Stimulated activated CD8-positive, alpha-beta memory T cell treated with anti-CD3 and anti-CD28 coated beads, Interleukin-7, amount 100 ng/mL, for 24 hours (primary cell): ENCODE data around the gene NNT.
"Not testable (repeated sequence)": the region's sequence is repeated elsewhere in the genome, so short reads cannot be mapped to it uniquely, and the experiment has no call there.

Experiments used
- DNase-seq: peaks from one replicate; pipeline ENCODE4 v3.0.0-alpha.2; 2020; ENCODE audit warnings: low read depth

NNT gene

DNA sequence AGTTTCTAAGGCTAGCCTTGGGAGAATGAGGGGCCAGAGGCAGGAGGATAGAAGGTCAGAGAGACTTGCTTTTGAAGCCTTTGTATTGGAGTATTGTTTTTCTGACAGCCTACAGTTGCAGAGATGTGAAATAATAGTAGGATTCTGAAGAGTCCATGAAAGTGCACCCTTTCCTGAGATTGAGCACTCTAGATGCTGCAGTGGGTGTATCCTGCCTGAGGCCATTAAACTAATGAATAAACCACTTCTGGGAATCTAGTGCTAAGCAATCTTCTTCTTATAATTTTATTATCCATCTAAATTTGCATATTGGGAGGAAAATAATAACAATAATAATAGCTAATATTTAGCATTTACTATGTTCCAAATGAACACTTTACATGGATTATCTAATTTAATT lies 19.3 kb upstream of the NNT start:
- DNase-seq: no peak

DNA sequence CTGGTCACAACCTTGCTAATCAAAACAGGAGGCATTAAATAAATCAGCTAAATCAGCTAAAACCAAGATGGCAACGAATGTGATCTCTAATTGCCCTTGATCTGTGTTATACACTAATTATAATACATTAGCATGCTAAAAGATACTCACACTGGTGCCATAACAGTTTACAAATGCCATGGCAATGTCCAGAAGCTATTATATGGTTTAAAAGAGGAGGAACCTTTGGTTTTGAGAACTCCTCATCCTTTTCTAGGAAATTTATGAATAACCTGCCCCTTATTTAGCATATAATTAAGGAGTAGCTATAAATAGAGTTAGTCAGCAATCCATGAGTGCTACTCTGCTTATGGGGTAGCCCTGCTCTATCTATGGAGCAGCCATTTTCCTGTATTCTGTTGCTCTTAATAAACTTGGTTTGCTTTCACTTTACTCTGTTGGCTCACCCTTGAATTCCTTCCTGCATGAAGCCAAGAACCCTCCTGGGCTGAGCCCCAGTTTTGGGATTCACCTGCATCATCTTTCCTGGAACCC lies 18.7 kb upstream of the NNT start:
- DNase-seq: no peak

DNA sequence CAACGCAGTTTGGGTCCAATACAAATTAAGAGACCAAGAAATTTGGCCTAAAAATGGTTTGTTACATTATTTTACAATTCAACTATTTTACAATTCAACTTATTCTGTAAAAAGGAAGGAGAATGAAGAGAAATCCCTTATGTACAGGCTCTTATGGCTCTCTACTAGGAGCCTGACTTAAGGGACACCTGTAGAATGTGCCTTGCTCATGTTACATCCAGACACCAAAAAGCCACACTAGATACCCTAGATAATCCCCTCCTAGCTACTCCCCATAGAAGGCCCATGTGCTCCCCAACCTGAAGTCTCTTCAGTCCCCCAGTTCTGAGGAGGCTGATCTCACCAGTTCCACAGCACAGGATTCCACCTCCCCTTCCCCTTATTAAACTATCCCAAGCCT lies 14.1 kb upstream of the NNT start:
- no peak for DNase-seq

DNA sequence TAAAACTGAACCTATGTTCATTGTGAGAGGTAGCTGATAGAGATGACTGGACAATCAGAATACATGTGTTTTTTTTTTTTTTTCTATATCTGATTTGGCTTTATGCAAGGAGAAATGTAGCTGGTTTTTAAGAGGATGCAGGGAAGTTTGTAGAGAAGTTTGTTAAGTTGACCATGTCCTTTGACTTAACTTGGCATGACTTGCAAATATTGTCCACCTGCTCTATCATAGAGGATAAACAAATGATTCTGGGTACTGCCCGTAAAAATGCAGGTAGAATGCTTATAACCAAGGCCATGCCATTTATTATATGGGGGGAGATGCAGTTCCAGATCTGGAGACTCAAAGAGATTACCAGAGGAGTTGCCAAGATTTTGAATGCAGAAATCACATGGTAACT lies 13.7 kb upstream of the NNT start:
- no peak for DNase-seq

DNA sequence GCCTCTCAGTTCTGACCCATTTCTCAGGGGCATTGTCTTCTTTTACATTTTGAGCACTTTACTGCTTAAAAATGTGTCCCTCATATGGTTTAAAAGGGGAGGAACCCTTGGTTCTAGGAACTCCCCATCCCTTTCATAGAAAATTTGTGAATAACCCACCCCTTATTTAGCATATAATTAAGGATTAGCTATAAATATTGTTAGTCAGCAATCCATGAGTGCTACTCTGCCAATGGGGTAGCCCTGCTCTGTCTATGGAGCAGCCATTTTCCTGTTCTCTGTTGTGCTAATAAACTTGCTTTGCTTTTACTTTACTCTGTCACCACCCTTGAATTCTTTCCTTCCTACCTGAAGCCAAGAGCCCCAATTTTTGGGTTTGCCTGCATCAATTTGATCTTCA lies 12.3 kb upstream of the NNT start:
- no peak for DNase-seq

DNA sequence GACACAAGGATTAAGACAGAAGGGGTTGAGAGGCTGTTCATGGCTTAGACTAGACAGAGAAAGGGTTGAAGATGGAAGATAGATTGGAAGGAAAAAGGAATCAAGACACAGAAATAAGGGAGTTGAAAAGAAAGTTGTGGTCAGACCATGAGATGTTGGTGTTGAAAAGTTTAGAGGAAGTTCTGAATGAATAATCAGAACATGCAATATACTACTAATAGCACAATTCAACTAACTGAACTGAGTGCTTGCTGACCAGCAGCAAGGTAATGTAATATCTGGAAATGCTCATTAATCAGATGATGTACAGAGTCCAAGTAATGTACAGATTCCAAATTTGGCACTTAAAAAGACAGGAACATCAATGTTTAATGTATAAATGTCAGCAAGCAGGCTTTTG lies 10.6 kb upstream of the NNT start:
- no peak for DNase-seq

DNA sequence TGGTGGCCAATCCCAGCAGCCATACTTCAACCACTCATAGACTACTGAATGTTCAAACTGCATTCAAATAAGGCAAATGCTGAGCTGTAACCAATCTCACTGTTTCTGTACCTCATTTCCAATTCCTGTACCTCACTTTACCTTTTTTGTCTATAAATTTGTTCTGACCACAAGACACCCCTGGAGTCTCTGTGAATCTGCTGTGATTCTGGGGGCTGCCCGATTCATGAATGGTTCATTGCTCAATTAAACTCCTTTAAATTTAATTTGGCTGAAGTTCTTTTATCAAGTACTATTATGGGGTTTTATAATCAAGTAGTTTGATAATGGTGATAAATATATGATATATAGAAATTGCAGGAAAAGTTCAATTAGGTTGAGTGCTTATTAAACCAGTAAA lies 4.1 kb upstream of the NNT start:
- not testable (repeated sequence) for DNase-seq

DNA sequence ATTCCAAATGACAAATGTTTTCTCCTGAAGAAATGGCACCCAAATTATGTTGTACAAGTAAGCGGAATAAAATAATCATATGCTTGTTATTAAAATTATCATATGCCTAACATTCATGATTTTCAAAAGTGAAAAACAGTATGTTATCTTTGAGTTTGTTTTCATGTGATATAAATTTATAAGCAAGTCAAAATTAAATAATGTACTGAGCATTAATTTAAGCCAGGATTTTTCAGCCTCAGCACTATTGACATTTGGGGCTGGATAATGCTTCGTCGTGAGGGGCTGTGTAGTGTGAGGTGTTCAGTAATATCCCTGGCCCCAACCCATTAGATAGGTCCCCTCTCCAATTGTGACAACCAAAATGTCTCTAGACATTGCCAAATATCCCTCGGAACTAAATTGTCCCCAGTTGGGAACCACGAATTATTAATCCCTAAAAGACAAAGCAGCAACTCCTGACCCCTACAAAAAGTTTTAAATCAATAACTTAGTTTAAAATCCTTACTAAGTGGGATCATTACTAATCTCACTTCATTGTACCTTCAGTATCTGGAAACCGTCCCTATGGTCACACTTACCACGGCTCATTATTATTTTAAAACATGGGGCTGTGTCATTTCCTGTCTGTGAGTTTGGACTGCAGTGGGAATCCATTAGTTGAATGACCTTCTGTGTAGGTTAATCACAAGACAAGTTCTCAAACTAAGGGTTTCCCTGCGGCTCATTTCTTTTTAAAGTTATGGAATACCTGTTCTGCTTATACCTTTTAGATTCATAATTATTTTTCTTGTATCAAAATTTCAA lies 1.3 kb upstream of the NNT start:
- no peak for DNase-seq

DNA sequence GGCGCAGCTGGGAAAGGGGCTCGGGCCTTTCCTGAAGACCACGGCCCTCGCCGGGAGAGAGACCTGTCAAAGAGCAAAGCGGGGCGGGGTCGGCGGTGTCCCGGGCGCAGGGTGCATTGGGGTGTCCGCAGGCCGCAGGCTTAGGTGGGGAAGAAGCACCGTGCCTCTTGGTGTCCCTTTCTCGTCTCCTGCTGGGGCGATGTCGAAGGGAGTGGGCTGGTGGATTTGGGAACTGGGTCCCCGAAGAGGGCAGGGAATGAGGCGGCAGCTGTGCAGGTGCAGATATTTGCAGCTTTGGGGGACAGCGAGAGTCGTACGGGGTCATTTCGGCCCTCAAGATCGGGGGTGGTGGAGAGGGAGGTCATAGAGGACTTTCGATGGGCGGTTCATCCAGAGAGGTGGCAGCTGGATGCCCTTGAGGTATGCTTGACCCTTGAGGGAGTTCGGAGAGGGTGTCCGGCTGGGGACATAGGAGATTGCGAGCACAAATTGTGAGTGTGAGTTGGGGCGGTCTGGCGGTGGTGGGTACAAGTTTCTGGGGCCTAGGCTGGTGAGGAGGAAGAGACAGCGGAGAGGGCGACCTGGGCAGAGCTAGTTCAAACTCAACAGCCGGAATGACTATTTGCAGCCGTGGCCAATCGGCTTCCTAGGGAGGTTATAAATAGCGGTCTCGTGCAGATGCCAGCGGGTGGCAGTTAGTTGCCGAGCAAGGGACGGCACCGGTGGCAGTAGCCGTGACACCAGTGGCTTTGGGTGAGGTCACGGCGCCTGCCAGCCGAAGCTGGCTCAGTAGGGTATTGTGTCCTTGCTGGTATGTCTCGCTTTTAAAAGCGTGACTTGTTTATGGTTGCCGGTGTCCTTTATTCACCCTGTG lies 601 bp downstream of the NNT start:
- DNase-seq: peak; percentile 31

DNA sequence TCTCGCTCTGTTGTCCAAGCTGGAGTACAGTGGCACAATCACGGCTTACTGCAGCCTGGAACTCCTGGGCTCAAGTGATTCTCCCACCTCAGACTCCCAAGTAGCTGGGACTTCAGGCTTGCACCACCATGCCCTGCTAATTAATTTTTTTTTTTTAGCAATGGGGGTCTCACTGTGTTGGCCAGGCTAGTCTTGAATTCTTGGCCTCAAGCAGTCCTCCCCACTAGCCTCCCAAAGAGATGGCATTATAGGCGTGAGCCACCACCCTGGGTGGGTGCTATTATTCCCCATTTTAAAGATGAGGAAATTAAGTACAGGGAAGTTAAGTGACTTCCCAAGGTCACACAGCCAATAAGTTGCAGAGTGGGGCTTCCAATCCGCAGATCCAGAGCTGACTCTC lies 1.7 kb downstream of the NNT start:
- DNase-seq: no peak

DNA sequence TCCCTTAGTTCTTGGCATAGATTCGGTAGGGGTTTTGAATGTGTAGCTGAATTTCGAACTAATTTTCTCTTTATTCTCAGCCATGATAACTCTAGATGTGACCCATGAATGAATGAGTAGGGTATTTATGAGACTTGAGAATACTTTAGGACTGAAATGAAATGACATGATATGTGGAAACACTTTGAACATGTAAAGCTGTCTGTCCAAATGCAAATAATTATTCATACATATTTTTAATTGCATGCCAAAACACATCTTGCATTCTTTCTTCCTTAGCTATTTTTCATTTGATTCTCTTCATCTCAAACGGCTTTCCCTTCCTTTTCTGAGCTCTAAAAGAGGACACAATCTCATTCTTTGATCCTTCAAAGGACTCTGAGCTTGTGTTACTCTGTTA lies 3.4 kb downstream of the NNT start:
- no peak for DNase-seq

DNA sequence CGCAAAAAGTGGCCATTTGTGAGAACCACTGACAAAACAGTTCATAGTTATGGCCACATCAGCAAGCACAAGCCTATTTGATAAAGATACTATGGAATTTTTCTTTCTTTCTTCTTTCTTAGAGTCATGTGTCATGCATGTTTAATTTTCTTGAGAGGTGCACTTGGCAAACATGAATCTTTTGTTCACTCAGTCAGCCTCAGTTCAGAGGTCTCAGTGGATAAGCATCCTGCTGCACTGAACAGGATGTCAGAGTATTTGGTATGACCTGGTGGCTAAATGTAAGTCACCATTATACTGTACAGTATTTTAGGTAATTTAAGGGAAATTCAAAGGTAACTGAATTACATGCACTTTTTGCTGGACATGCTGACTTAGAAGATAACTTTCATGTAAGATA lies 5.4 kb downstream of the NNT start:
- no peak for DNase-seq

DNA sequence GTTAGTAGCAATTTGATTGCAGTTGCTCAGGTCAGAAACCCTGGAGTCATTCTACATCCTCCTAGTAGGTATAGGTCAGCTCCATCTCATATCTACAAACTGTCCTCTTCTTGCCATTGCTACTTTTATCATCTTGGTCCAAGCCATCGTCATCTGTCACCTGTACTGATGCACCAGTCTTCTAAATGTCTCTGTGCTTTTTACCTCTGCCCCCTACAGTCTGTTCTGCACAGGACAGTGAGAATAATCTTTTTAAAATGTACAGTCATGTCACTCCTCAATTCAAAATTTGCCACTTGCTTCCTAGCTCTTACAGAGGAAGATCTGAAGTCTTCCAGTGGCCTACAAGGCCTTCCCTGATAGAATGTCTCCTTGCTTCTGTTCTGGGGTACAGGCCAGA lies 6.8 kb downstream of the NNT start:
- no peak for DNase-seq

DNA sequence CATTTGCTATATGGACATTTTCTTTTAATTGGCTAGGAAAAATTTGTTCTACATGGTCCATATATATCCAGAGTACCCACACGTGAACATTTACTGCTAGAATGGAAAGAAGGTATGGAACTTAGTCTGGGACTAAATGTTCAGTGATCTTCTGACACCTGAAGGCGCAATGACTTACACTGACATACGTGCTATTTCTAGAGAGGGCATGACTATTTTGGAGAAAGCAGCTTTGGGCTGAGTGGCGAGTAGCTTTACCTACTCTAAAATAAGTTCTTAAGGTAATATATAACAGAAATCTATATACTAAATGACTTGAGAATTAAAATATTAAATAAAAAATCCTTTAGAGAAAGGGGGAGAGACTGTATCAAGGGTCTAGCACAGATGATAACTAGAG lies 10.4 kb downstream of the NNT start:
- no peak for DNase-seq

DNA sequence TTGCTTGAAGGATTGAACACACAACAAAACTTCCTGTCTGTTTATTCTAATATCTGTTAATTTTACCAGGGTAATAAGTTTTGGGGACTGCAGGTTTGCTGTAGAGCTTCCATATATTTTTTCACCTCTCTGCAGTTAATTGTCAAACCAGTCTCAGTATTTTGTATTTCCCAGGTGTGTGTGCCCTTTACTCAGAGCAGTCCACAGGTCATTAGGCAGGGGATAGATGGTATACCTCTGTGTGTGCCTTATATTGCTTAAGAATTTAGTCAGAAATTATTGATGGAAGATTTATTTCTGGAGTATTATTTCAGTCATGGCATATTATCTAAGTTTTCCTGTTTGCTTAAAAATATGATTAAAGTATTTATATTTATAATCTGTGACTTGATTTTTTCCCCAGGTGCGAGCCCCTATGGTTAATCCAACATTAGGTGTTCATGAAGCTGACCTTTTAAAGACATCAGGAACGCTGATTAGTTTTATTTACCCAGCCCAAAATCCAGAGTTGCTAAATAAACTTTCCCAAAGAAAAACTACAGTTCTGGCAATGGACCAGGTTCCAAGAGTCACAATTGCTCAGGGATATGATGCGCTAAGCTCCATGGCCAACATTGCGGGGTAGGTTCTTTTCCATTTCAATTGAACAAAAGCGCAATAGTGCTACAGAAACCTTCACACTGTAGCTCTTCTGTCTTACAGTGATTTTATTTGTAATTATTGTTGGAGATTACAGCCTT lies 12.6 kb downstream of the NNT start:
- no peak for DNase-seq

DNA sequence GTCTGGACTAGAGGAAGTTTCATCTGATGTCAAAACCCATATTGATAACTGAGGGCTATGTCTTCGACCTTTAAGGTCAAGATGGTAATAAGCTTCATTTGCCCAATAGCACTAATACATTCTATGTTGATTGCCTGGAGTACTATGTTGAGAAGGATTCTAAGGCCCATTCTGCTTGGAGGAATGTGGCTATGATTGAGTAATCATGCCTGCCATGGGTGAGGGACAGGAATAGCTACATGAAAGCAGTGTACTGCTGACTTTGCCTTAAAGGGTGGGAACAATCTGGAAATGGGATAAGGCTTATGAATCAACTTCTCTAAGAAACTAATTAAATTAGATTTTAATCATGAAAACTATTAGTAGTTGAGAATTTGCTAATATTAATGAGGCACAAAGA lies 13.6 kb downstream of the NNT start:
- no peak for DNase-seq

DNA sequence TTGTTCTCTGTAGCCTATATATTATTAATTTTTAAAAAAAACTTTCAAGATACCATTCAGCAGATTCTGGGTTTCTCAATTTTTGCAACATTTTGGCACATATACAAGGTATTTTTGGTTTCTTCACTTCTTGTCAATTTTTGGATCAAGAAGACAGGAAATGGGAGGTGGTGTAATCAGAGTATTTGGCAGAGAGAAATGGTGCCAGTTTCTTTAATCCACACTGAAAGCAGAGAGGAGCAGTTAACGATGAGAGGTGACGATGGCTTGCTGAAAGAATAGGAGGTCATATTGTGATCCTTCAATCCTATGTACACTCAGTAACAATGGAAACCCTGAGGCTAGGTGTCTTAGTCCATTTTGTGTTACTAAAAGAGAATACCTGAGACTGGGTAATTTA lies 16.4 kb downstream of the NNT start:
- DNase-seq: no peak

DNA sequence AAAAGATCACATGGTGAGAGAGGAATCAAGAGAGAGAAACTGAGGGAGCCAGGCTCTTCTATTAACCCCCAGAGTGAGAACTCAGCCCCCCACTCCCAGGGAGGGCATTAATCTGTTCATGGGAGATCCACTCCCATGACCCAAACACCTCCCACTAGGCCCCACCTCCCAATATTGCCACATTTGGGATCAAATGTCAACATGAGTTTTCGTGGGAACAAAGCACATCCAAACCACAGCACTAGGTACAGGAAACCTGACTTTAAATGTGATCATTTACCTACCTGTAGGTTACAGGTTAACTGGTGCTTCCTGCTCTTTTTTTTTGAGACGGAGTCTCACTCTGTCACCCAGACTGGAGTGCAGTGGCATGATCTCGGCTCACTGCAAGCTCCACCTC lies 16.9 kb downstream of the NNT start:
- DNase-seq: no peak

DNA sequence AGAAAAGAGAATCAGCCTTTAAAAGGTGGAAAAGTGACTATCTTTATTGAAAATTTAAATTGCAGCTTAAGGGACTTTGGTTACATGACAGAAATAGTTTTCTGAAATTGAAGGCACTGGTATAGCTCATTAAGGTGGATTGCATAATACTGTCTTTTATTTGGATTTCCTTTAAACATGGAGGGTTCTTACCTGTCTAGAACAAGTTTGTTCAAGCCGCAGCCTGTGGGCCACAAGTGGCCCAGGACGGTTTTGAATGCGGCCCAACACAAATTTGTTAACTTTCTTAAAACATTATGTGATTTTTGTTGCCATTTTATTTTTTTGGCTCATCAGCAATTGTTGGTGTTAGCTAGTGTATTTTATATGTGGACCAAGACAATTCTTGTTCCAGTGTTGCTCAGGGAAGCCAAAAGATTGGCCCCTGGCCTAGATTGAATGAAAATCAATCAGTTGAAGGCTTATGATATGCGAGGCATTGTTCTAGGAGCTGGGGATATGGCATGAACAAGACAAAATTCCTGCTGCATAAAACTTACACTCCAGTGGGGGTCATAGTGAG lies 18.0 kb downstream of the NNT start:
- DNase-seq: no peak

DNA sequence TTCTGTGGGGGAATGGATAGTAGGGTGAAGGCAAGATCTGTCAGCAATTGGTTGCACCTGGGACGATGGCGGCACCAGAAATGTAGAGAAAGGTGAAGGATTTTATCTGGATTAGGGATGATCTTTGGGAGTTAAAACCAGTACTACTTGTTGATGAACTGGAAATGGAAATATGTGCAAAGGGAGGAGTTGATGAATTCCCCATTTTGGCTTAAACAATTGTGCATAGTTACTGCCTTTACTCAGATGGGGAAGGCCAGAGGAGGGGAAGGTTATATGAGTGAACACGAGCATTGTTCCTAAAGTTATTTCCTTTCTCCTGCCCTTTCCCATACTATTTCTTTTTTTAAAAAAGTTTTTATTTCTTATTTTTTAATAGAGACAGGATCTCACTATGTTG lies 19.1 kb downstream of the NNT start:
- DNase-seq: no peak

DNA sequence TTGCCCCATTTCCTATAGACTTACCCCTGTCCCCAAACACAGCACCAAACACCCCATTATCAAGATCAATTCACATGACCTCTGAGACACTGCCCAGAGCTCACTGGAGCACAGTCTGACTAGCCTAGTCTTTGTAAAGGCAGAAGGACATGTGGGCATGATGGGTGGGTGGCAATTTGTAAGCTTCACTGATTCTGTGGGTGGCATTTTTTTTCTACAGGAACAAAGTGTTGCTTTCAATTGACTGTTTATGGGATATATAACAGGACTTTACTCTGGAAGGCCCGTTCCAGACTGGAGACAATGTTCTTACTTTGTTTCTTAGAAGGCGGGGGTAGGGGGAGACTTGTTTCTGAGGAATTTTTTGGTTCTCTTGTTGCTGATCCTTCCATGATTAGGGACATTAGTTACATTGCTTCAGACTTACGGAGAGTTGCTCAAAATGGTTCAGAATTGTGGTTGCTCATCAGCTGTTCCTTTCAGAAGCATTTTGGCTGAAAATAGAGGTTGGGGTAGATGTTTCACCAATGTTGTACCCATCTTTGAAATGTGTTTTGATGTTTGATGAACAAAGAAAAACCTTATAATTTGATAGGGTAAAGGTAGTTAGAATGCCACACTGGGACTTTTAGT lies 20.2 kb downstream of the NNT start:
- no peak for DNase-seq

DNA sequence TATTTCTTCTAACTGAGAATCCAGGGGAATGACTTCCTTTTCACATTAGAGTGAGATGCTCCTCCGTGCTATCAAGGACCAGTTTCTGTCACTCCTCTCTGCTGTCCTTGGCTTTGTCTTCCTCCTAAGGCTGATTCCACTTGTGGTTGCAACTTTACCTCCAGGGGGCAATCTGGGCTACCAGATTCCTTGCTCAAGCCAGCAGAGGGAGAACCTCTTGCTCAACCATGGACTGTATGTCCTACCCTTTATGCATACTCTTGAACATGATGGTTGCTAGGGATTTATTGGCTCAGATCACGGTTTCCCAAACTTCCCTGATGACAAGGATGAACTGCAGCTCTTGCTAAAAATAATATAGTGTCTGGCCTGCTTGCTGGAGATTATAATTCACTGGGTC lies 24.0 kb downstream of the NNT start:
- no peak for DNase-seq
